Sigmoid colon (tissue), 7 donors: ENCODE data around the gene MRPL43. TPM values are rescaled to one million over a fixed set of nuclear protein-coding genes. Genes with fewer than 3 reads are reported as not detected.
A peak's percentile ranks its signal among the peaks of the same experiment; 100 is the strongest.

Experiments used
- DNase-seq: peaks from one replicate; pipeline ENCODE4 v3.0.0-alpha.2; 2019
- H3K27ac ChIP-seq, 4 donors: fragments of 200-600 bp; sonication (generic); one replicate each; pipeline ENCODE4 v1.5.1; 2016 to 2019; ENCODE audit warnings: mild to moderate bottlenecking in 1 of 4
- H3K27me3 ChIP-seq, 3 donors: fragments of 200-600 bp; sonication (generic); one replicate each; pipeline ENCODE4 v1.5.1; 2019; ENCODE audit warnings: mild to moderate bottlenecking in 1 of 3
- H3K36me3 ChIP-seq, 4 donors: fragments of 200-600 bp; sonication (generic); one replicate each; pipeline ENCODE4 v1.5.1; 2016 to 2019
- H3K4me1 ChIP-seq, 4 donors: fragments of 200-600 bp; sonication (generic); one replicate each; pipeline ENCODE4 v1.5.1; 2017 to 2019
- H3K4me3 ChIP-seq, 4 donors: fragments of 200-600 bp; sonication (generic); one replicate each; pipeline ENCODE4 v1.5.1; 2017 to 2019; ENCODE audit warnings: mild to moderate bottlenecking in 2 of 4, moderate library complexity in 1 of 4
- H3K9me3 ChIP-seq, 4 donors: fragments of 200-600 bp in 3 of 4; sonication (generic) in 3 of 4; one replicate each; pipeline versions ENCODE4 v1.5.1 to v1.6.1; 2013 to 2019
- CTCF ChIP-seq, 4 experiments: fragments of 450-650 bp in 3 of 4; fragments of 200-600 bp in 1 of 4; IDR thresholded peaks; one replicate each; pipeline ENCODE4 v1.5.1; 2016 to 2019; ENCODE audit warnings: antibody characterized with exemption in 4 of 4, mild to moderate bottlenecking in 3 of 4, moderate library complexity in 2 of 4
- EP300 ChIP-seq, 4 donors: sonication (generic); formaldehyde crosslinking; IDR thresholded peaks; one replicate each; pipeline ENCODE4 v1.6.1; 2017; ENCODE audit warnings: antibody characterized with exemption in 4 of 4
- POLR2A ChIP-seq, 2 donors: fragments of 450-650 bp; IDR thresholded peaks; one replicate each; pipeline ENCODE4 v1.6.1; 2016; ENCODE audit warnings: antibody characterized with exemption in 2 of 2, mild to moderate bottlenecking in 2 of 2, moderate library complexity in 2 of 2
- POLR2AphosphoS5 ChIP-seq, 4 donors: sonication (generic); formaldehyde crosslinking; IDR thresholded peaks; one replicate each; pipeline ENCODE4 v1.6.1; 2017; ENCODE audit warnings: antibody characterized with exemption in 4 of 4
- WGBS, 2 donors: extraction: QIAGEN DNeasy Blood & Tissue Kit; methylation state at CpG; one replicate each; pipeline ENCODE4 v1.1.7; 2013; 5-methylcytosine and 5-hydroxymethylcytosine counted together
- intact Hi-C: fragments of 100-400 bp; cut with DNase I; formaldehyde crosslinking; loops from one replicate; pipeline ENCODE4 v1.15.1; 2023
- polyA plus RNA-seq, 3 donors: library from polyadenylated mRNA; stranded (reverse); fragments of 200-250 nt; gene quantifications; one replicate each; pipeline ENCODE4 v1.2.3, GENCODE V29; 2013
- total RNA-seq, 4 donors: library from RNA; depleted of rRNA; stranded (reverse); fragments of >200 nt; gene quantifications; one replicate each; pipeline ENCODE4 v1.1.0, GENCODE V29; 2016
- donor health status: healthy with polysubstance abuse.
- donor health status: Bipolar disorder and iron deficiency.
- donor health status: healthy.

The MRPL43 gene
- total and polyA plus RNA-seq, 7 donors, result 73.8 to 119 (median 88.4) TPM

GRCh38 chr10:100996678-100997359, 9.5 kb upstream of the MRPL43 start:
- no peaks in the 10 kb centered on the region for H3K9me3 ChIP-seq
- no peaks in the 10 kb centered on the region for H3K27me3 ChIP-seq
- peak; percentile 75 for DNase-seq
- H3K36me3 ChIP-seq, result peaks cover 0 to 14% (median 2%) of the 10 kb centered on the region in 4 donors
- WGBS, 2 donors, result 3 to 4% methylated on average over 46 of the region's 46 CpGs
- intact Hi-C loops, result loop anchor here (5.0 kb wide), 1 partner anchor 85 kb away; the partner anchor contains the start of gene SLF2
- peaks cover 0 to 39% (median 31%) of the 10 kb centered on the region in 4 donors for H3K4me1 ChIP-seq
- peak overlapping the region; percentile 99 to 100 (median 100) for H3K27ac ChIP-seq
- peak overlapping the region; percentile 80 to 90 (median 90) for H3K4me3 ChIP-seq
- no peak for TF ChIP-seq POLR2AphosphoS5 (IDR thresholded peaks at IDR 0.05)
- no peak for TF ChIP-seq CTCF (IDR thresholded peaks at IDR 0.05)
- no peak for TF ChIP-seq EP300 (IDR thresholded peaks at IDR 0.05)
- TF ChIP-seq POLR2A (IDR thresholded peaks at IDR 0.05), result no peak

DNA sequence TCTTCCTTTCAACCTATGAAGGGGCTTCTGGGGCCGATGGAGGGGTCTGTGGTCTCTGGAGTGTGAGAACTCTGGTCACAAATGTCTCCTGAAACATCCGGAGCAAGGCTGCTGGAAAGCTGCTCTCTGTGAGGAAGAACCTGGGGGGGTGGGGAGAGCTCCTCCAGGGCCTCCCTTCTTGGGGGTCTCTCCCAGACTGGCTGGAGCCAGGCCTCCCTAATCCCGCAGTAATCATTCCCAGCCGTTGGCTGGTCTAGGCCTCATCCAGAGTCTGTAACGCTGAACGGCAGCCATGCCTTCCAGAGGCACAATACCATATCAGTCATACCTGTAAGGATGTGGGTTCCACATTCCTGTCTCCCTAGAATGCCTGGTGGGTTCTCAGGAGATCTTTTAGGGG, 7.9 kb upstream of the MRPL43 start:
- intact Hi-C loops, result loop anchor here (5.0 kb wide), 1 partner anchor 83 kb away; the partner anchor contains the start of gene SLF2
- WGBS, 2 donors, result 77 to 78% methylated on average over 6 of the region's 6 CpGs
- Histone ChIP-seq H3K4me1 (peaks cover 0 to 24% (median 16%) of the 10 kb centered on the region in 4 donors), H3K27ac (no peak overlapping the region), H3K9me3 (no peaks in the 10 kb centered on the region), H3K4me3 (no peak overlapping the region), H3K27me3 (no peaks in the 10 kb centered on the region), H3K36me3 (peaks cover 0 to 30% (median 10%) of the 10 kb centered on the region in 4 donors)
- DNase-seq, result no peak
- TF ChIP-seq POLR2AphosphoS5 (IDR thresholded peaks at IDR 0.05) (no peak), POLR2A (IDR thresholded peaks at IDR 0.05) (no peak), EP300 (IDR thresholded peaks at IDR 0.05) (no peak)

DNA sequence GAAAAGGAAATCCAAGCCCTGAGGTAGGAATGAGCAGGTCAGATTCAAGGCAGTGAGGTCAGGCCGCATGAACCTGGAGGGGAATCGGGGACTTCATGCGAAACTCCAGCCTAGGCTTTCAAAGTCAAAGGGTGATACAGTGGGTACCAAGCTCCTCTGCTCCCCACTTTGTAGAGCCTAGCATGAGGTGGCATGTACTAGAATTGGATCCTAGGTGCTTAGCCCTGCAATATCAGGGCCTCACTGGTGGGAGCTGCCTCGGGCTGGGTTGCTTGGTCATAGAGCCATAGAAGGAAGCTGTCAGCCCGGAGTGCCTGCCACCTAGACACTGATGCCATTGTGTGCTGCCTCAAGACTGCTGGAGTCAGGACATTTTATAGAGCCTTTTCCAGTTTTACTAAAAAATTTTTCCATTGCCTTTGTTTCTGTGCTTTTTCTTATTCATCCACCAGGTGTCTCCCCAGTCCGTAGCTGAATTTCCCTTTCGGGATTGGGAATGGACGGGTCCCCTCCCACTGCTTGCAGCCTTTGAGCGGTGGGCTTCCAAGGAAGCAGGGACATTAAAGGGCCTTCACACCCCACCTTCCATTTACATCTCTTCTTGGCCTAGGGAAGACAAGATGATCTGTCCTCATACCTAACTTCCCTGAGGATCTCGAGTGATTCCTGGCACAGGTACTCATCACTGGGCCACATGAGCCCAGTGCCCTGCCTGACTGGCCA, 6.8 kb upstream of the MRPL43 start:
- peaks cover 0 to 40% (median 10%) of the 10 kb centered on the region in 4 donors for H3K36me3 ChIP-seq
- H3K9me3 ChIP-seq, result no peaks in the 10 kb centered on the region
- TF ChIP-seq EP300 (IDR thresholded peaks at IDR 0.05), result no peak
- TF ChIP-seq POLR2A (IDR thresholded peaks at IDR 0.05), result no peak
- peak; percentile 62 to 78 (median 70) for TF ChIP-seq CTCF (IDR thresholded peaks at IDR 0.05)
- TF ChIP-seq POLR2AphosphoS5 (IDR thresholded peaks at IDR 0.05), result no peak
- no peaks in the 10 kb centered on the region for H3K27me3 ChIP-seq
- DNase-seq, result peak; percentile 66
- 49 to 65% methylated on average over 10 of the region's 10 CpGs for WGBS, 2 donors
- no peak overlapping the region for H3K27ac ChIP-seq
- no peak overlapping the region for H3K4me3 ChIP-seq
- intact Hi-C loops, result loop anchor here (1.0 kb wide), 1 partner anchor 19 kb away; no protein-coding TSS in a partner anchor
- peaks cover 0 to 27% (median 16%) of the 10 kb centered on the region in 4 donors for H3K4me1 ChIP-seq

DNA sequence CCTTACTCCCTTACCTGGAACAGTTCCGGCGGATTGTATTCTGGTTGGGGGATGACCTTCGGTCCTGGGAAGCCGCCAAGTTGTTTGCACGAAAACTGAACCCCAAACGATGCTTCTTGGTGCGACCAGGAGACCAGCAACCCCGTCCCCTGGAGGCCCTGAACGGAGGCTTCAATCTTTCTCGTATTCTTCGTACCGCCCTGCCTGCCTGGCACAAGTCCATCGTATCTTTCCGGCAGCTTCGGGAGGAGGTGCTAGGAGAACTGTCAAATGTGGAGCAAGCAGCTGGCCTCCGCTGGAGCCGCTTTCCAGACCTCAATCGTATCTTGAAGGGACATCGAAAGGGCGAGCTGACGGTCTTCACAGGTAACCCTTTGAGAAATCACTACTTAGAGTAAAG, 1.8 kb upstream of the MRPL43 start:
- no peak for DNase-seq
- TF ChIP-seq POLR2AphosphoS5 (IDR thresholded peaks at IDR 0.05) (no peak), EP300 (IDR thresholded peaks at IDR 0.05) (no peak), POLR2A (IDR thresholded peaks at IDR 0.05) (no peak)
- H3K36me3 ChIP-seq, result peaks cover 0 to 43% (median 10%) of the 10 kb centered on the region in 4 donors
- H3K9me3 ChIP-seq, result no peaks in the 10 kb centered on the region
- no peak overlapping the region for H3K27ac ChIP-seq
- intact Hi-C loops, result no loop called here
- no peaks in the 10 kb centered on the region for H3K27me3 ChIP-seq
- H3K4me1 ChIP-seq, result peaks cover 0 to 31% (median 24%) of the 10 kb centered on the region in 4 donors
- WGBS, 2 donors, result 90 to 91% methylated on average over 21 of the region's 21 CpGs
- H3K4me3 ChIP-seq, result no peak overlapping the region

DNA sequence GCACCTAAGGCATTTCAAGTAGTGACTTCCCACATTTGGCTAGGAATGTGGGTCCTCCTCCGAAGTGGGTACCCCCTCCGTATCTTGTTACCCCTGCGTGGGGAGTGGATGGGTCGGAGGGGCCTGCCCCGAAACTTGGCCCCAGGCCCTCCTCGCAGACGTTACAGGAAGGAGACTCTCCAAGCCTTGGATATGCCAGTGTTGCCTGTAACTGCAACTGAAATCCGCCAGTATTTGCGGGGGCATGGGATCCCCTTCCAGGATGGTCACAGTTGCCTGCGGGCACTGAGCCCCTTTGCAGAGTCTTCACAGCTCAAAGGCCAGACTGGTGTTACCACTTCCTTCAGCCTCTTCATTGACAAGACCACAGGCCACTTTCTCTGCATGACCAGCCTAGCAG, 869 bp upstream of the MRPL43 start:
- Histone ChIP-seq H3K9me3 (no peaks in the 10 kb centered on the region), H3K4me3 (peak overlapping the region; percentile 78 to 87 (median 84)), H3K36me3 (peaks cover 0 to 48% (median 10%) of the 10 kb centered on the region in 4 donors), H3K27me3 (no peaks in the 10 kb centered on the region), H3K4me1 (peaks cover 0 to 31% (median 24%) of the 10 kb centered on the region in 4 donors), H3K27ac (peak overlapping the region in 1 of 4 donors; percentile 82)
- TF ChIP-seq EP300 (IDR thresholded peaks at IDR 0.05) (no peak), CTCF (IDR thresholded peaks at IDR 0.05) (no peak), POLR2AphosphoS5 (IDR thresholded peaks at IDR 0.05) (no peak), POLR2A (IDR thresholded peaks at IDR 0.05) (no peak)
- DNase-seq, result no peak
- intact Hi-C loops, result no loop called here
- 67 to 74% methylated on average over 10 of the region's 10 CpGs for WGBS, 2 donors
